GM19239 (cell line): ENCODE results near the gene ISG15.

Experiments used
- DNase-seq: peaks from one replicate; pipeline ENCODE4 v3.0.0; 2011; ENCODE audit warnings: low spot score; ENCODE audit not compliant: insufficient read length
- FAIRE-seq: peaks from 2 replicates; lab custom pipeline; 2011; peaks lifted over from hg19 to GRCh38; lab: Jason Lieb, UNC

Gene ISG15

DNA sequence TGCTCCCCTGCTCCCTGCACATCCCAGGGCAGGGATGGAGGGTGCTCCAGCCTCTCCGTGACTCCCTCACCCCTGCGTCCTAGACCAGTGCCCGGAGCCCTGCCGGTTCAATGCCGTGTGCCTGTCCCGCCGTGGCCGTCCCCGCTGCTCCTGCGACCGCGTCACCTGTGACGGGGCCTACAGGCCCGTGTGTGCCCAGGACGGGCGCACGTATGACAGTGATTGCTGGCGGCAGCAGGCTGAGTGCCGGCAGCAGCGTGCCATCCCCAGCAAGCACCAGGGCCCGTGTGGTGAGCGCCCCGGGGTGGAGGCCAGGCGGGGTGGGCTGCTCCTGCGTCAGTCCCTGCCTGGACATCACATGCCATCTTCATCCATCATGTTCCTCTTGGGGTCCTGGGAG is 28.6 kb downstream of the ISG15 start:
- DNase-seq (no peak), FAIRE-seq (no peak)

DNA sequence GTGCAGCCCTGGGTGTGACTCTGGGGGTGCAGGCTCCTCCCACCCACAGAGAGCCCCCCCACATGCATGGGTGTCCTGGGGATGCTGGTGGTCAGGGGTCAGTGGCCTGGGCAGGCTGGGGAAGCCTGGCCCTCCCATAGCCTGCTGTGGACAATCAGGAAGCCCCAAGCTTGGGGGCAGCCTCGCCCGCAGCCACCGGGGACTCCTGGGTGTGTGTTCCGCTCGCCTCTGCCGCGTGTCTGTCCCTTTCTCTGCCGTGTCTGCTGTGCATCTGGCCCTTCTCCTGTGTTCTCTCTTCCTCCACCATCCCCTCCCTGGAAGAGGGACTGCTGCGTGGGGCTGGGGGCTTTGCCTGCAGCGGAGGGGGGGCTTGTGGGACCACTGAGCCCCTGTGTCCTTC is 29.5 kb downstream of the ISG15 start:
- FAIRE-seq (no peak), DNase-seq (no peak)

DNA sequence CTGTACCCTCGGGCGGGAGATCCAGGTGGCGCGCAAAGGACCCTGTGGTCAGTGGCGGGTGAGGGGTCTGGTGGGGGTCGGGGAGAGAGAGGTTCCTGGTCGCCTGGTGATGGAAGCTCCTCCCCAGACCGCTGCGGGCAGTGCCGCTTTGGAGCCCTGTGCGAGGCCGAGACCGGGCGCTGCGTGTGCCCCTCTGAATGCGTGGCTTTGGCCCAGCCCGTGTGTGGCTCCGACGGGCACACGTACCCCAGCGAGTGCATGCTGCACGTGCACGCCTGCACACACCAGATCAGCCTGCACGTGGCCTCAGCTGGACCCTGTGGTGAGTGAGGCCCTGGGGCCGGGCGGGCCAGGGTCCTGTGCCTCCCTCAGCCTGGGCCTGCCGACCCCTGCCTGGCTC is 30.1 kb downstream of the ISG15 start:
- DNase-seq = no peak
- no peak for FAIRE-seq

DNA sequence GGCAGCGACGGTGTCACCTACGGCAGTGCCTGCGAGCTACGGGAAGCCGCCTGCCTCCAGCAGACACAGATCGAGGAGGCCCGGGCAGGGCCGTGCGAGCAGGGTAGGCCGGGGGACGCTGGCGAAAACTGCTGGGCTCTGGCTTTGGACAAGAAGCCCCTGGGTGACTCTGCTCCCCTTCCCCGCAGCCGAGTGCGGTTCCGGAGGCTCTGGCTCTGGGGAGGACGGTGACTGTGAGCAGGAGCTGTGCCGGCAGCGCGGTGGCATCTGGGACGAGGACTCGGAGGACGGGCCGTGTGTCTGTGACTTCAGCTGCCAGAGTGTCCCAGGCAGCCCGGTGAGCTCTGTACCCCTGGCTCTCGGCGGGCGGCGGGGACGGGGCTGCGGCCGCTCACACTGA is 30.6 kb downstream of the ISG15 start:
- FAIRE-seq = no peak
- DNase-seq = no peak

DNA sequence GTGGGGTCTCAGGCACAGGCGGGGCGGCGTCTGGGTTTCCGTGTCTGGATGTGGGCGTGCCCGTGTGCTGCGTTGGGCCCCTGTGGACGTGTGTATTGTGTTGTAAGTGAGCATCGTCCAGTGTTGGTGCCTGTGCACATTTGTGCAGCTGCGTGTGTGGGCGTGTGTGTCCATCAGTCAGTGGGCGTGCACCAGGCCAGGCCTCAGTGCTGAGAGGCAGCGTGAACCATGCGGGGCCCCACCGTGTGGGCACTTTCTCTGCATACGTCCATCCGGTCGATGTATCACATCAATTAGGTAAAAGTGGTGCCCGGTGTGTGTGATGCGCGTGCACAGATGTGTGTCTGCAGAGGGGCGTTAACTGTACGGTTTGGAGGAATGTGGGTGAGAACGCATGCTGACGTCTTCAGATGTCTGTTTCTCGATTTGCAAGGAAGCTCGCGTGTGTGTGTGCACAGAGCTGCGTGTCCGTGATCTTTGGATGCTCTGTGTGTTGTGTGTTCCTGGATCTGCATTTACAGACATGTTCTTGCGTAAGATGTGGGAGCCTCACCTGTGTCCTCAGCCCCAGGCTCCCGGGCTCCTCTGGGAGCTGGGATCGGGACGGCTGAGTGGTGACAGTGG is 31.3 kb downstream of the ISG15 start:
- no peak for FAIRE-seq
- DNase-seq = no peak

DNA sequence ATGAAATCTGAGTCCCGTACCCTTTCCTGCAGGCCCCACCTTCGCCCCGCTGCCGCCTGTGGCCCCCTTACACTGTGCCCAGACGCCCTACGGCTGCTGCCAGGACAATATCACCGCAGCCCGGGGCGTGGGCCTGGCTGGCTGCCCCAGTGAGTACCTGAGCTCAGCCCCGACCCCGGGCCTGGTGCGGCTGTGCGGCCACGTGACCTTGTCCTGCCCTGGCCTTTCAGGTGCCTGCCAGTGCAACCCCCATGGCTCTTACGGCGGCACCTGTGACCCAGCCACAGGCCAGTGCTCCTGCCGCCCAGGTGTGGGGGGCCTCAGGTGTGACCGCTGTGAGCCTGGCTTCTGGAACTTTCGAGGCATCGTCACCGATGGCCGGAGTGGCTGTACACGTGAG is 31.8 kb downstream of the ISG15 start:
- DNase-seq (no peak), FAIRE-seq (no peak)

DNA sequence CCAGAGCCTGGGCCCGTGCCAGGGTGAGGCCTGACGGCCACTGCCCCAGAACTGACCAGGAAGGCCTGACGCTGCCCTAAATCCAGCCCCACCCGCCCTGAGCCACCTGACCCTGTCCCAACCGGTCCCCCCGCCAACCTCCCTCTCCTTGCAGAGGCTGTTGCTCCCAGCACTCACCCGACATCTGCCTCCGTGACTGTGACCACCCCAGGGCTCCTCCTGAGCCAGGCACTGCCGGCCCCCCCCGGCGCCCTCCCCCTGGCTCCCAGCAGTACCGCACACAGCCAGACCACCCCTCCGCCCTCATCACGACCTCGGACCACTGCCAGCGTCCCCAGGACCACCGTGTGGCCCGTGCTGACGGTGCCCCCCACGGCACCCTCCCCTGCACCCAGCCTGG is 32.9 kb downstream of the ISG15 start:
- FAIRE-seq = no peak
- DNase-seq = no peak

DNA sequence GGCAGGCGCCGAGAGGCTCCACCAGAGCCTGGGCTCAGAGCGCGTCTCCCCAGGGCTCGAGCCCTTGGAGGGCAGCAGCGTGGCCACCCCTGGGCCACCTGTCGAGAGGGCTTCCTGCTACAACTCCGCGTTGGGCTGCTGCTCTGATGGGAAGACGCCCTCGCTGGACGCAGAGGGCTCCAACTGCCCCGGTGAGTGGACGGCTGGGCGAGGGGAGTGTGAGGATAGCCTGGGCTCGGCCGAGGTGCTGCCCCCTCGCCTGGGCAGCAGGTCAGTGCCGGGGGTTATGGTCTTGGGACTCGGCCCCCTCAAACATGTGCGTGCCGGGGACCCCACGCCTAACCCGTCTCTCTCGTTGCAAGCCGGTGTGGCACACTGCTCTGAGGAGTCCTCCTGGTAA is 33.5 kb downstream of the ISG15 start:
- DNase-seq (no peak), FAIRE-seq (no peak)

DNA sequence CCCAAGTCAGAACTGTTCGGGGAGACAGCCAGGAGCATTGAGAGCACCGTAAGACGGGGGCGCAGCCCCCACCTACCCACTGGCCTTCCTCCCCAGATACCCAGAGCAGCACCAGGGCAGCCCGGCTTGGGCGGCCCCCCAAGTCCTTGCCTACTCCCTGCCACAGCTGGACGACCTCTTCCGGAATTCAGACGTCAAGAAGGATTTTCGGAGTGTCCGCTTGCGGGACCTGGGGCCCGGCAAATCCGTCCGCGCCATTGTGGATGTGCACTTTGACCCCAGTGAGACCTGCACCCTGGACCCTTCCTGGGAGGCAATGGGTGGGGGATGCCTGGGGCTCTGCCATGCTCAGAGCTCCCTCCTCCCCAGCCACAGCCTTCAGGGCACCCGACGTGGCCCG is 34.1 kb downstream of the ISG15 start:
- FAIRE-seq (no peak), DNase-seq (no peak)

DNA sequence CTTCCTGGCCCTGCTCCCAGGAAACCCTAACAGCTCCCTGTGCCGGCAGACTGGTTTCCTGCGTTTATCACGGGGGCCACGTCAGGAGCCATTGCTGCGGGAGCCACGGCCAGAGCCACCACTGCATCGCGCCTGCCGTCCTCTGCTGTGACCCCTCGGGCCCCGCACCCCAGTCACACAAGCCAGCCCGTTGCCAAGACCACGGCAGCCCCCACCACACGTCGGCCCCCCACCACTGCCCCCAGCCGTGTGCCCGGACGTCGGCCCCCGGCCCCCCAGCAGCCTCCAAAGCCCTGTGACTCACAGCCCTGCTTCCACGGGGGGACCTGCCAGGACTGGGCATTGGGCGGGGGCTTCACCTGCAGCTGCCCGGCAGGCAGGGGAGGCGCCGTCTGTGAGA is 34.7 kb downstream of the ISG15 start:
- DNase-seq = no peak
- FAIRE-seq = no peak

DNA sequence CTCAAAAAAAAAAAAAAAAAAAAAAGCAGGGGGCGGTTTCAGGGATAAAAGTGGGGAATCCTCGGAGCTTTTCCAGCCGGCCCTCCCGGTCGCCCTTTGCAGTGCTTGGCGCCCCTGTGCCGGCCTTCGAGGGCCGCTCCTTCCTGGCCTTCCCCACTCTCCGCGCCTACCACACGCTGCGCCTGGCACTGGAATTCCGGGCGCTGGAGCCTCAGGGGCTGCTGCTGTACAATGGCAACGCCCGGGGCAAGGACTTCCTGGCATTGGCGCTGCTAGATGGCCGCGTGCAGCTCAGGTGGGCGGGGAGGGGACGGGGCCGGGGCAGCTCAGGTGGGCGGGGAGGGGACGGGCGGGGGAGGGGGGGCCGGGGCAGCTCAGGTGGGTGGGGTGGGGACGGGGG is 35.5 kb downstream of the ISG15 start:
- no peak for DNase-seq
- FAIRE-seq = no peak

DNA sequence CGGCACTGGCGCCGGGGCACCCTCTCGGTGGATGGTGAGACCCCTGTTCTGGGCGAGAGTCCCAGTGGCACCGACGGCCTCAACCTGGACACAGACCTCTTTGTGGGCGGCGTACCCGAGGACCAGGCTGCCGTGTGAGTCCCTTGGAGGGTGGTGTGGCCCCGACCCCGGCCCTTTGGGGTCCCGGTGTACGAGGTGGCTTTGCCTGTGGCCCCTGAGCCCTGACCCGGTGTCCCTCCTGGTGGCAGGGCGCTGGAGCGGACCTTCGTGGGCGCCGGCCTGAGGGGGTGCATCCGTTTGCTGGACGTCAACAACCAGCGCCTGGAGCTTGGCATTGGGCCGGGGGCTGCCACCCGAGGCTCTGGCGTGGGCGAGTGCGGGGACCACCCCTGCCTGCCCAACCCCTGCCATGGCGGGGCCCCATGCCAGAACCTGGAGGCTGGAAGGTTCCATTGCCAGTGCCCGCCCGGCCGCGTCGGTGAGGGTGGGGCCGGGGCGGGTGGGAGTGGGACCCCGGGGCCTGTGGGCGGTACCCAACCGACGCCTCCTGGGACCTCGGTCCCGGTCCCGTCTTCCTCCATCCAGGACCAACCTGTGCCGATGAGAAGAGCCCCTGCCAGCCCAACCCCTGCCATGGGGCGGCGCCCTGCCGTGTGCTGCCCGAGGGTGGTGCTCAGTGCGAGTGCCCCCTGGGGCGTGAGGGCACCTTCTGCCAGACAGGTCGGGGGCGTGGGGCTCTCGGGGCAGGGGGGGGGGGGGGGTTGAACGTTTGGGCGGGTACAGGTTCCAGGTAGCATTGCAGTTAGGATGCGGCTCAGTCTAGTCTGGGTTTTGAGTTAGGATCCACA is 36.2 kb downstream of the ISG15 start:
- no peak for FAIRE-seq
- DNase-seq = no peak

DNA sequence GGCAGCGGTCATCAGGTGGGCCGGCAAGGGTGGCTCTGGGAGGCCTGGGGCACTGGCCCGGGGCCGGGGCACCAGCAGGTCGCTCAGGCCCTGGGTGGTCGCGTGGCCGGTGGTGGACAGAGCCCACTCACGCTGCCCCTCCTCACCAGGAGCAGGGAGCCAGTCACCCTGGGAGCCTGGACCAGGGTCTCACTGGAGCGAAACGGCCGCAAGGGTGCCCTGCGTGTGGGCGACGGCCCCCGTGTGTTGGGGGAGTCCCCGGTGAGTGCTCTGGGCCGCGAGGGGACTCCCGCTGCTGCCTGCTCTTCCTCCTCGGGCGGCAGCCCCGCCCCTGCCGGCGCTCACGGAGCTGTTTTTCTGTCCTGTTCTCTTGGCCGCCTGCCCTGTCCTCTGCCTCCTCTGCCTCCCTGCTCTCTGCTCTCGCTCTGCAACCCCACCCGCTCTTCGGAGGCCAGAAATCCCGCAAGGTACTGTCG is 37.3 kb downstream of the ISG15 start:
- FAIRE-seq (no peak), DNase-seq (no peak)

DNA sequence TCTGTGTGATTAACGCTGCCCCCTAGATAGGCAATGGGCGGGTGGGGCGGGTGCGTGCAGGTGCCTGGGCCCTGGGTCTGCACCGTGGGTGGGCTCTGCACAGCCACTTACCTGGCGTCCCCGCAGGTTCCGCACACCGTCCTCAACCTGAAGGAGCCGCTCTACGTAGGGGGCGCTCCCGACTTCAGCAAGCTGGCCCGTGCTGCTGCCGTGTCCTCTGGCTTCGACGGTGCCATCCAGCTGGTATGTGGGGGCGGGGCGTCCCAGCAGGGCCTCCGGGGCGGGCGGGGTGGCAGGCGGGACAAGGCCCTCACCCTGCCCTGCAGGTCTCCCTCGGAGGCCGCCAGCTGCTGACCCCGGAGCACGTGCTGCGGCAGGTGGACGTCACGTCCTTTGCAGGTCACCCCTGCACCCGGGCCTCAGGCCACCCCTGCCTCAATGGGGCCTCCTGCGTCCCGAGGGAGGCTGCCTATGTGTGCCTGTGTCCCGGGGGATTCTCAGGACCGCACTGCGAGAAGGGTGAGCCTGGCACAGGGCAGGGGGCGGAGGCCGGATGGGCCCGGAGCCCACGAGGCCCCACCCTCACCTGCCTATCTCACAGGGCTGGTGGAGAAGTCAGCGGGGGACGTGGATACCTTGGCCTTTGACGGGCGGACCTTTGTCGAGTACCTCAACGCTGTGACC is 38.0 kb downstream of the ISG15 start:
- DNase-seq (no peak), FAIRE-seq (no peak)

DNA sequence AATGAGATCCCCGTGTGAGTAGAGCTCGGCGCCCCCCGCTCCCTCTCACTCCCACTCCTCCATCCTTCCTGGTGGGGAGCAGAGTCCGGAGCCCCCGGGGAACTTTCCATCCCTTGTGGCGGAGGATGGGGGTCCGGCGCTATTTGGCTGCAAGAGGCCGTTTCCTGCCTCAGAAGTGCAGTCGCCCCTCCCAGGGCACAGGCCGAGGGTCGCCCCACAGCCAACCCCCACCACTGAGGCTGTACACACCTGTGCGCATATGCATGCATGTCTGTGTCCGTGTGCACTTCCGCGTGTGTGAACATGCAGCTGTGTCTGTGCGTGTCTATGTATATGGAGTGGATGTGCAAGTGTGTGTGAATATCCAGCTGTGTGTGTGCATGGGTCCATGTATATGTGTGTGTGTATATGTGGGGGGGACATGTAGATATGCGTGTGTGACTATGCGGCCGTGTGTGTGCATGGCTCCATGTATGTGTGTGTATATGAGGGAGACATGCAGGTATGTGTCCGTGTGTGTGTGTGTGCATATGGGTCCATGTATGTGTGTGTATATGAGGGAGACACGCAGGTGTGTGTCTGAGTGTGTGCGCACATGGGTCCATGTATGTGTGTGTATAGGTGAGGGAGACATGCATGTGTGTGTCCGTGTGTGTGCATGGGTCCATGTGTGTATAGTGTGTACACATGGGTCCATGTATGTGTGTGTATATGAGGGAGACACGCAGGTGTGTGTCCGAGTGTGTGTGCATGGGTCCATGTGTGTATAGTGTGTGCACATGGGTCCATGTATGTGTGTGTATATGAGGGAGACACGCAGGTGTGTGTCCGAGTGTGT is 38.9 kb downstream of the ISG15 start:
- DNase-seq (no peak), FAIRE-seq (no peak)

DNA sequence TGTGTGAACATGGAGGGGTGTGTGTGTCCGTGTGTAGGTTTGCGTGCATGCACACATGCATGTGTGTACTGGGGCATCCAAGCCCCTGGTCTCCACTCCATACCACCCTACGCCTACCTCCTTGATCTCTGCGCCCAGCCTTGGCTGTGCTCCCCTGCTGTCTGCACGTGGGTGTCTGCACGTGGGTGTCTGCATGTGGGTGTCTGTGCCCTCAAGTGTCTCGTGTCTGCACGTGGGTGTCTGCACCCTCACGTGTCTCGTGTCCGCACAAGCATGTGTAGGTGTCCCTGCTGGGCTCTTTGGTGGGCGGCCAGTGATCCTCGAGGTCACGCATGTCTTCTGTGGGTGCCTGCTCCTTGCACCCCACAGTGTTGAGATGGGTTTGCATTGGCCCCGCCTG is 39.7 kb downstream of the ISG15 start:
- DNase-seq (no peak), FAIRE-seq (no peak)

DNA sequence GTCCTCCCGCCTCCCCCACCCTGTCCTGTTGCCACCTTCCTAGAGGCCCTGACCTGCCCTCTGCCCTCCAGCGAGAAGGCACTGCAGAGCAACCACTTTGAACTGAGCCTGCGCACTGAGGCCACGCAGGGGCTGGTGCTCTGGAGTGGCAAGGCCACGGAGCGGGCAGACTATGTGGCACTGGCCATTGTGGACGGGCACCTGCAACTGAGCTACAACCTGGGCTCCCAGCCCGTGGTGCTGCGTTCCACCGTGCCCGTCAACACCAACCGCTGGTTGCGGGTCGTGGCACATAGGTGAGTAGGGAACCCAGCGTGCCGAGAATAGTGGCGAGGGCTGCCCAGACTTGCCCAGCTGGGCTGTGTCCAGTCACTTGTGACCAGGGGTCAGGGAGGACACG is 40.4 kb downstream of the ISG15 start:
- DNase-seq (no peak), FAIRE-seq (no peak)

DNA sequence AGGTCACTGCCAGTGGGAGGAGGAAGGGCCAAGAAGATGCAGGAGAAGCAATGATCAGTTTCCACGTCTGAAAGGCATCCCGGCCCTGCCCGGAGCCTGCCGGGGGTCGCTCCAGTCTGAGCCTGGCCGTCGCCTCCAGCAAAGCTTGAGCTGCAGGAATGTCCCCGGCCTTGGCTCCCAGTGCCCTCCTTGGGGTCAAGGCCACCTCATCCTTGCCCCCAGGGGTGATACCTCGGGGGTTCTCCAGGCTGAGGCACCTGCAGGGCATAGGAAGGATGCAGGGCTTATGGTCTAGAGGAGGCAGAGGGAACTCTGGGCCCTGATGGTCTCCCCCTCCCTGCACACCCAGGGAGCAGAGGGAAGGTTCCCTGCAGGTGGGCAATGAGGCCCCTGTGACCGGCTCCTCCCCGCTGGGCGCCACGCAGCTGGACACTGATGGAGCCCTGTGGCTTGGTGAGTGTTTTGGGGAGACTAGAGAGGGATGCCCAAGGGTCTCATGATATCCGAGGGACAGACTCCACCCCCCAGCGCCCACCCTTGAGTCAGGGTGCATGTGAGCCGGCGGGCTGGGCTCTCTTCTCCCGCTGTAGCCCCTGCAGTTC is 40.9 kb downstream of the ISG15 start:
- FAIRE-seq (no peak), DNase-seq (no peak)

DNA sequence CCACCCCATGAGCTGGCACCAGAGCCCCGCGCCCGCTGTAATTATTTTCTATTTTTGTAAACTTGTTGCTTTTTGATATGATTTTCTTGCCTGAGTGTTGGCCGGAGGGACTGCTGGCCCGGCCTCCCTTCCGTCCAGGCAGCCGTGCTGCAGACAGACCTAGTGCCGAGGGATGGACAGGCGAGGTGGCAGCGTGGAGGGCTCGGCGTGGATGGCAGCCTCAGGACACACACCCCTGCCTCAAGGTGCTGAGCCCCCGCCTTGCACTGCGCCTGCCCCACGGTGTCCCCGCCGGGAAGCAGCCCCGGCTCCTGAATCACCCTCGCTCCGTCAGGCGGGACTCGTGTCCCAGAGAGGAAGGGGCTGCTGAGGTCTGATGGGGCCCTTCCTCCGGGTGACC is 41.7 kb downstream of the ISG15 start:
- no peak for DNase-seq
- no peak for FAIRE-seq
